Stomach smooth muscle (tissue), 2 donors: Measurements from ENCODE around the gene PAQR5.
"Not testable (repeated sequence)": the region's sequence is repeated elsewhere in the genome, so short reads cannot be mapped to it uniquely, and the experiment has no call there.

Source experiments
- H3K27ac ChIP-seq: one replicate; pipeline ENCODE4 v1.7.0; 2013; ENCODE audit warnings: mild to moderate bottlenecking, low read length, inconsistent platforms
- H3K27me3 ChIP-seq, 2 donors: one replicate each; pipeline ENCODE4 v1.7.0; 2013; ENCODE audit warnings: low read length in 2 of 2; ENCODE audit not compliant: insufficient read depth in 2 of 2, control insufficient read depth in 1 of 2
- H3K36me3 ChIP-seq, 2 donors: one replicate each; pipeline ENCODE4 v1.7.0; 2013; ENCODE audit warnings: low read length in 2 of 2; ENCODE audit not compliant: control insufficient read depth in 2 of 2, insufficient read depth in 2 of 2
- H3K4me1 ChIP-seq: one replicate; pipeline ENCODE4 v1.7.0; 2013; ENCODE audit warnings: low read length; ENCODE audit not compliant: control insufficient read depth, insufficient read depth
- H3K4me3 ChIP-seq, 2 donors: one replicate each; pipeline ENCODE4 v1.7.0; 2013; ENCODE audit warnings: low read length in 2 of 2
- H3K9ac ChIP-seq, 2 donors: one replicate each; pipeline ENCODE4 v1.7.0; 2013; ENCODE audit warnings: low read length in 2 of 2, mild to moderate bottlenecking in 1 of 2
- H3K9me3 ChIP-seq, 2 donors: one replicate each; pipeline ENCODE4 v1.7.0; 2013; ENCODE audit warnings: low read length in 2 of 2; ENCODE audit not compliant: control insufficient read depth in 2 of 2
- donor health status: healthy.
- donor health status: Pancreatic carcinoma.

The PAQR5 gene

DNA sequence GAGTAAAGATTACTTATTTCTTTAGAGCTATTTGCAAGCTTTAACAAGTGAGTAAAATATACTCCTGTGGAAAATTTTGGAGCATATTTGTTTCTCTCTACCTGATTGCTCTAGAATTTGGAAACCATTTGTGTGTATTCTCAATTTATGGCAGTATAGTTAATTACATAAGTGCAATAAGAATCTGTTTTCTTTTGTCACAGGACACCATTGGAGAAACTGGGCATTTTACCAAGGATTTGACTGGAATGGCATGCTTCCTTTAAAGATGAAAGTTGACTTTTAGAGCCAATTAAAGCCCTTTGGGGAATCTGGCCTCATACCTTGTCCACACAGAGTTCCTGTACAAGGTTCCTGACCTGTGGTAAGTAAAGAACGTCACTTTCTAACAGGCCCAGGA, 38.4 kb downstream of the PAQR5 start:
- Histone ChIP-seq H3K9me3 (no peaks in the 10 kb centered on the region), H3K4me3 (no peak overlapping the region), H3K27ac (no peak overlapping the region), H3K4me1 (no peaks in the 10 kb centered on the region), H3K27me3 (no peaks in the 10 kb centered on the region), H3K9ac (no peak overlapping the region), H3K36me3 (no peaks in the 10 kb centered on the region)

DNA sequence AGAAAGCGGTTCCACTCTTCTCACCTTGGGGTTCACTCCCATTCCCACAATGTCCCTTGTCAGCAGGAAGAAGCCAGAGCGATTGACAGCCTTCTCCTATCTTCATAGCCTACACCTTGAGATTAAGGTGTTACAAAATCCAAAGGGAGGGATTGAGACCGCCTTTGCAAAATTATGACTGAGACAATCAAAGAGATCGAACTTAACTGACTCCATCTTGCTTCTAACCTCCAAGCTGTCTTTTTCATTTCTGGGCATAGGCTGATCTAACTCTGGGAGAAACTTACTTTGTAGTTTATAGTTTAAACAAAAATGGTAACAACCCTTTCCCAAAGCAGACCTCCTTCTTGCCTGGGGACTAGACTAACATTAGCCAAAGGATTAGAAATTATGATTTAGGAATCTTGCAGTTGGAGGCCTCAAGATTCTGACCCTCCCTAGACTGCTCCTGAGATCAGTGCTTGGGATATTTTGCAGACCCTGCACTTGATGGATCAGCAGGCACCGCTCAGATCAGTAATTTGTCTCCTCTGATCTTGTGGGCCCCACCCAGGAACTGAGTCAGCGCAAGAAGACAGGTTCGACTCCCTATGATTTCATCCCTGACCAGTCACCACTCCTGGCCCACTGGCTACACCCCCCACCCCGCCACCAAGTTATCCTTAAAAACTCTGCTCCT, 40.0 kb downstream of the PAQR5 start:
- H3K9me3 ChIP-seq = no peaks in the 10 kb centered on the region
- no peaks in the 10 kb centered on the region for H3K4me1 ChIP-seq
- H3K36me3 ChIP-seq = no peaks in the 10 kb centered on the region
- H3K27ac ChIP-seq = no peak overlapping the region
- no peaks in the 10 kb centered on the region for H3K27me3 ChIP-seq
- no peak overlapping the region for H3K4me3 ChIP-seq
- no peak overlapping the region for H3K9ac ChIP-seq

DNA sequence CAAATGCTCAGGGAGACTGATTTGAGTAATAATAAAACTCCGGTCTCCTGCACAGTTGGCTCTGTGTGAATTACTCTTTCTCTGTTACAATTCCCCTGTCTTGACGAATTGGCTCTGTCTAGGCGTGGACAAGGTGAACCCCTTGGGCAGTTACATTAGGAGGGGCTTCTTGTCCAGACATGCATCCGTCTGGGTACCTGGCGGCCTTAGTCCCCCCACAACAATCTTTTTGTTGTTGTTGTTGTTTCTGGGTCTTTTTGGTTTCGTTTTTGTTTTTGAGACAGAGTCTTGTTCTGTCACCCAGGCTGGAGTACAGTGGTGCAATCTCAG, 40.5 kb downstream of the PAQR5 start:
- H3K9ac ChIP-seq, H3K4me3 ChIP-seq, H3K4me1 ChIP-seq, H3K27me3 ChIP-seq, H3K36me3 ChIP-seq, H3K27ac ChIP-seq, H3K9me3 ChIP-seq: not testable (repeated sequence)

DNA sequence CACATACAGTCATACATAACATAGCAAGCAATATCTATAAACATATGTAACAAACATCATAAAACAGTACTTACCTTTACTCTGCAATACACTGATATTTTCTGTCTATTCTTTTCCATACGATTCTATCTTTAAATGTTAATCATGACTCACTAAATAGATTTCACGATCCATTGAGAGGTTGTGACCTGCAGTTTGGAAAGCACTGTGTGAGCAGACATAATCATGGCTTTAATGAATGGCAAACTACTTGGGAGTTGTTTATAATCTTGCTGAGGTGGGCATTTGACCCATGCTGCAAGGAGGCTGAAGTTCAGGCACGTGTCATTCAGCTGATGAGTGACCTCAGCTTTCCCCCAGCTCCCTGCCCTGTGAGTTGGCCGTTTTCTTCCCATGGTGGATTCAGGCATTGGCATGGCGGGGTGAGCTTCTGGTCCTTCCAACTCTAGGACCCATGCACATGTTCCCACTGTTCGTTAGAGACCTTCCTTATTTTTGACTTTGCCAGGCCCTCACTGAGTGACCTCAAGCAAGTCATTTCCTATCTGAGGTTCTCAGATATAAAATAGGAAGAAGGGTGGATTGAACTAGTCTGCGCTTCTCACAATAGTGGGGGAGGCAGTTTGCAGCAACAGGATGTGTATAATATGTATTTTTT, 41.7 kb downstream of the PAQR5 start:
- no peak overlapping the region for H3K9ac ChIP-seq
- no peaks in the 10 kb centered on the region for H3K36me3 ChIP-seq
- no peaks in the 10 kb centered on the region for H3K9me3 ChIP-seq
- no peak overlapping the region for H3K4me3 ChIP-seq
- no peaks in the 10 kb centered on the region for H3K4me1 ChIP-seq
- H3K27me3 ChIP-seq = no peaks in the 10 kb centered on the region
- H3K27ac ChIP-seq = no peak overlapping the region

DNA sequence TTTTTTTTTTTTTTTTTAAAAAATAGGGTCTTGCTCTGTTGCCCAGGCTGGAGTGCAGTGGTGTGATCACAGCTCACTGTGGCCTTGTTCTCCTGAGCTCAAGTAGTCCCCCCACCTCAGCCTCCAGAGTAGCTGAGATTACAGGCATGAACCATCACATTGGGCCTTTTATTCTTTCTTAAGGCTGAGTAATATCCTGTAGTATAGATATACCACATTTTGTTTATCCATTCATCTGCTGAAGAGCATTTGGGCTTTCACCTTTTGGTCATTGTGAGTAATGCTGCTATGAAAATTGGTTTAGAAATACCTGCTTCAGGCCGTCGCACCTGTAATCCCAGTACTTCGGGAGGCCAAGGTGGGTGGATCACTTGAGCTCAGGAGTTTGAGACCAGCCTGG, 42.6 kb downstream of the PAQR5 start:
- Histone ChIP-seq H3K9me3 (no peaks in the 10 kb centered on the region), H3K4me1 (no peaks in the 10 kb centered on the region), H3K36me3 (no peaks in the 10 kb centered on the region), H3K27ac (no peak overlapping the region), H3K27me3 (no peaks in the 10 kb centered on the region), H3K4me3 (no peak overlapping the region), H3K9ac (no peak overlapping the region)

DNA sequence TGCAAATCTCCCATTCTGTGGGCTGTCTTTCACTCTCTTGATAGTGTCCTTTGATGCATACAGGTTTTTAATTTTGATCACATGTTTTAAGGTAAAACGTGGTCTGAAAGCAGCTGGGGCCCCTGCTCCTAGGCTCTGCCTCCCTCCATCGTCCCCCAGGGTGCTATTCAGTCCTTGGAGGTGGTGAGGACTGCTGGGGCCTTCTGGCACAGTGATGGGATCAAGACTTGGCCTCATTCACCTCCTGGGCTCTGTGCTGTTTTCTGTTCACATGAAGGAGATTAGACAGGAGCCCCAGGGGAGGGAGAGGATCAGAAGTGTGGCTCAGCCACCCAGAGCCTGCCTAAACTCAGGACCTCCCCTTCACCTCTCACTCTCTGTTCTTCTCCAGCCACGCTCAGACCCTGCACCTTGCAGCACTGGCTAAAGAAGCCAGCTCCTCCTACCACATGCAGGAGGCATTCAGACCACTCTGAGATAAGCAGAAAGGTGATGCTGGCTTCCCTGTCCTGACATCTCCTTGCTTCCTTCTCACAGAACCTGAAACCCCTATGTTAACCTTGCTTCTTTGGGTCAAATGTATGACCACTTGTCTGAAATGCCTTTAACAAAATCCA, 43.9 kb downstream of the PAQR5 start:
- Histone ChIP-seq H3K4me1 (no peaks in the 10 kb centered on the region), H3K27me3 (no peaks in the 10 kb centered on the region), H3K9me3 (no peaks in the 10 kb centered on the region), H3K4me3 (no peak overlapping the region), H3K9ac (no peak overlapping the region), H3K36me3 (no peaks in the 10 kb centered on the region), H3K27ac (no peak overlapping the region)

DNA sequence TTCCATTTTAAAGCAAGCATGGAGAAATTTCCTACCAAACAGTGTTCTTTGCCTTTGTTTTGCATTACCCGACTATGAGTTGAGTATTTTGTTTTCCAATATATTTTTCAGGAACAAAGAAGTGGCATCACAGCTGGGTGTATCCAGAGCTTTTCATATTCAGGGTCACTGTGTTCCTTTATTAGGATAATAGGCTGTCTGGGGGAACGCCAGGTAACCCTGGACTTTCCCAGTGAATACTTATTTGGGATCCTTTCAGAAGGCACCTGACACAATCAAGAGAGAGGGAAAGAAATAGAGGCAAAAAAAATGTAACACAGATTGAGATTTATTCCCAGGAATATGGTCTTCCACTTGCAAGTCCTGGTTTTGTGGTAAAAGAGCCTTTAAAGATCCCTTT, 44.4 kb downstream of the PAQR5 start:
- no peak overlapping the region for H3K27ac ChIP-seq
- H3K9me3 ChIP-seq = no peaks in the 10 kb centered on the region
- H3K4me1 ChIP-seq = no peaks in the 10 kb centered on the region
- H3K36me3 ChIP-seq = no peaks in the 10 kb centered on the region
- H3K27me3 ChIP-seq = no peaks in the 10 kb centered on the region
- no peak overlapping the region for H3K4me3 ChIP-seq
- no peak overlapping the region for H3K9ac ChIP-seq

DNA sequence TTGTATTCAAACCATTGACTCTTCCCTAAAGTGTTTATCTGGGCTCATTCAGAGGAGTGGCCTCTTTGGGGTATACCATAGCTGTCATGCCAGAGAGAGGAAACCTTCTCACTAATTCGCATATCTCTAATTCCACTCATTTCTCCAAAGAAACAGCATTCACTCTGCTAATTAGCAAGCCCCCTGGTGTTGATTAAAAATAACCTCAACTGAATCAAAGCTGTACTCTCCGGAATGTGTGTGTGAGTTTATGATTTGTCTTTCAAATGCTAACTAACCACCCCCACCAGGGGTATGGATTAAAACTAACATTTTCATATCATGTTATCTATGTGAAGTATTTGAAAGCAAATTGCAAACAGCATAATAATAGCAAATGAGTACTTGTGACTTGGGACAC, 45.5 kb downstream of the PAQR5 start:
- no peaks in the 10 kb centered on the region for H3K27me3 ChIP-seq
- H3K27ac ChIP-seq = no peak overlapping the region

DNA sequence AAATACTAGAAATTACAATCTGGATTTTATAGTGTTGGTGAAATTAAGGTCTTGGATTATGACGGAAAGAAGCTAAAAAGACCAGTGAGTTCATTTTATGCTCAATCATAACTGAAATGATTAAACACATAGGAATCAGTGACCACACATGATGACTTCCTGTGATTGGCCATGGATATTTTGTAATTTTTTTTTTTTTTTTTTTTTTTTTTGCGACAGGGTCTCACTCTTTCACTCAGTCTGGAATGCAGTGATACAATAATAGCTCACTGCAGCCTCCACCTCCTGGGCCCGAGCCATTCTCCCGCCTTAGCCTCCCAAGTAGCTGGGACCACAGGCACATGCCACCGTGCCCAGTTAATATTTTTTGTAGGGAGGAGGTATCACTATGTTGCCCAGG, 47.4 kb downstream of the PAQR5 start:
- no peak overlapping the region for H3K27ac ChIP-seq
- H3K4me1 ChIP-seq = no peaks in the 10 kb centered on the region
- no peak overlapping the region for H3K9ac ChIP-seq
- no peaks in the 10 kb centered on the region for H3K9me3 ChIP-seq
- H3K27me3 ChIP-seq = no peaks in the 10 kb centered on the region
- H3K36me3 ChIP-seq = no peaks in the 10 kb centered on the region
- H3K4me3 ChIP-seq = no peak overlapping the region

More for the DNA sequence above, 45.5 kb downstream of the PAQR5 start:
- H3K9ac ChIP-seq = no peak overlapping the region
- H3K4me1 ChIP-seq = no peaks in the 10 kb centered on the region
- H3K36me3 ChIP-seq = no peaks in the 10 kb centered on the region
- H3K9me3 ChIP-seq = no peaks in the 10 kb centered on the region
- no peak overlapping the region for H3K4me3 ChIP-seq

DNA sequence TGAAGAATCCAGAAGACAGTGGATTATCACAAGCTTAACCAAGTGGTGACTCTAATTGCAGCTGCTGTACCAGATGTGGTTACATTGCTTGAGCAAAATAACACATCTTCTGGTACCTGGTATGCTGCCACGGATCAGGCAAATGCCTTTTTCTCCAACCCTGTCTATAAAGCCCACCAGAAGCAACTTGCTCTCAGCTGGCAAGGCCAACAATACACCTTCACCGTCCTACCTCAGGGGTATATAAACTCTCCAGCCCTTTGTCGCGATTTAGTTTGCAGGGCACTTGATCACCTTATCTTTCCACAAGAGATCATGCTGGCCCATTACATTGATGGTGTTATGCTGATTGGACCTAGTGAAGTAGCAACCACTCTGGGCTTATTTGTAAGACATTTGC, 52.6 kb downstream of the PAQR5 start:
- Histone ChIP-seq H3K9me3 (no peaks in the 10 kb centered on the region), H3K36me3 (no peaks in the 10 kb centered on the region), H3K27me3 (no peaks in the 10 kb centered on the region)

DNA sequence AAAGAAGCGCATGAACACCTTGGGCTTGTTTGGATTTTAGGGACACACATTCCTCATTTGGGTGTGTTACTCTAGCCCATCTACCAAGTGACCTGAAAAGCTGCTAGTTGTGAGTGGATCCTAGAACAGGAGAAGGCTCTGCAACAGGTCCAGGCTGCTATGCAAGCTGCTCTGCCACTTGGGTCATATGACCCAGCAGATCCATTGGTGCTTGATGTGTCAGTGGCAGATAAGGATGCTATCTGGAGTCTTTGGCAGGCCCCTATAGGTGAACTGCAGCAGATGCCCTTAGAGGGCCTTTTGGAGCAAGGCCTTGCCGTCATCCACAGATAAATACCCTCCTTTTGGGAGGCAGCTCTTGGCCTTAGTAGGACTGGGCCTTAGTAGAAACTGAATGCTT, 53.2 kb downstream of the PAQR5 start:
- Histone ChIP-seq H3K27ac (no peak overlapping the region), H3K4me1 (no peaks in the 10 kb centered on the region), H3K27me3 (no peaks in the 10 kb centered on the region), H3K9me3 (no peaks in the 10 kb centered on the region), H3K9ac (no peak overlapping the region), H3K36me3 (no peaks in the 10 kb centered on the region), H3K4me3 (no peak overlapping the region)

More for the DNA sequence above, 52.6 kb downstream of the PAQR5 start:
- no peaks in the 10 kb centered on the region for H3K4me1 ChIP-seq
- no peak overlapping the region for H3K27ac ChIP-seq
- H3K4me3 ChIP-seq = no peak overlapping the region
- no peak overlapping the region for H3K9ac ChIP-seq
